Measurements from ENCODE around the gene FBL. TPM values are rescaled to one million over a fixed set of nuclear protein-coding genes. Genes with fewer than 3 reads are reported as not detected.
"Not testable (repeated sequence)": the region's sequence is repeated elsewhere in the genome, so short reads cannot be mapped to it uniquely, and the experiment has no call there.

The FBL gene
- total RNA-seq, 2 donors from 2014 or later: 52.7 to 103 TPM

- not testable (repeated sequence) for H3K4me3 ChIP-seq; ATAC-seq (ENCODE audit: insufficient number of reproducible peaks, low FRiP score, low read depth); H3K9me3 ChIP-seq; DNase-seq (ENCODE audit: low spot score); H3K4me1 ChIP-seq (ENCODE audit: control insufficient read depth in 1 of 2, low read depth in 2 of 2); H3K27ac ChIP-seq; H3K36me3 ChIP-seq; H3K27me3 ChIP-seq (replicated peaks; ENCODE audit: insufficient read depth)
Observed at GRCh38 chr19:39875401-39875864, 29.3 kb upstream of the FBL start.

GRCh38 chr19:39874404-39874803 is 28.2 kb upstream of the FBL start:
- no peaks in the 10 kb centered on the region for H3K36me3 ChIP-seq
- TF ChIP-seq CTCF (IDR thresholded peaks at IDR 0.05): no peak
- no peak overlapping the region for H3K4me3 ChIP-seq
- ATAC-seq (ENCODE audit: insufficient number of reproducible peaks, low FRiP score, low read depth): no peak
- H3K4me1 ChIP-seq (ENCODE audit: control insufficient read depth in 1 of 2, low read depth in 2 of 2): no peaks in the 10 kb centered on the region
- no peaks in the 10 kb centered on the region for H3K27me3 ChIP-seq (replicated peaks; ENCODE audit: insufficient read depth)
- H3K9me3 ChIP-seq: no peaks in the 10 kb centered on the region
- H3K27ac ChIP-seq: no peak overlapping the region
- DNase-seq (ENCODE audit: low spot score): no peak

- no peak overlapping the region for H3K27ac ChIP-seq
- TF ChIP-seq CTCF (IDR thresholded peaks at IDR 0.05): no peak
- DNase-seq (ENCODE audit: low spot score) (no peak), ATAC-seq (ENCODE audit: insufficient number of reproducible peaks, low FRiP score, low read depth) (no peak)
- H3K9me3 ChIP-seq: no peaks in the 10 kb centered on the region
- H3K4me1 ChIP-seq (ENCODE audit: control insufficient read depth in 1 of 2, low read depth in 2 of 2): no peaks in the 10 kb centered on the region
- H3K36me3 ChIP-seq: no peaks in the 10 kb centered on the region
- no peak overlapping the region for H3K4me3 ChIP-seq
- H3K27me3 ChIP-seq (replicated peaks; ENCODE audit: insufficient read depth): no peaks in the 10 kb centered on the region
Observed at GRCh38 chr19:39873385-39873784, 27.2 kb upstream of the FBL start.

GRCh38 chr19:39871886-39872866 is 26.0 kb upstream of the FBL start:
- Histone ChIP-seq H3K4me1 (ENCODE audit: control insufficient read depth in 1 of 2, low read depth in 2 of 2) (no peaks in the 10 kb centered on the region), H3K36me3 (no peaks in the 10 kb centered on the region), H3K9me3 (no peaks in the 10 kb centered on the region), H3K27ac (no peak overlapping the region), H3K4me3 (no peak overlapping the region), H3K27me3 (replicated peaks; ENCODE audit: insufficient read depth) (no peaks in the 10 kb centered on the region)
- TF ChIP-seq CTCF (IDR thresholded peaks at IDR 0.05): no peak
- ATAC-seq (ENCODE audit: insufficient number of reproducible peaks, low FRiP score, low read depth): no peak
- DNase-seq (ENCODE audit: low spot score): no peak

GRCh38 chr19:39871362-39871761 is 25.2 kb upstream of the FBL start:
- no peak for DNase-seq (ENCODE audit: low spot score)
- no peak overlapping the region for H3K4me3 ChIP-seq
- no peaks in the 10 kb centered on the region for H3K4me1 ChIP-seq (ENCODE audit: control insufficient read depth in 1 of 2, low read depth in 2 of 2)
- H3K27me3 ChIP-seq (replicated peaks; ENCODE audit: insufficient read depth): no peaks in the 10 kb centered on the region
- H3K27ac ChIP-seq: no peak overlapping the region
- no peaks in the 10 kb centered on the region for H3K36me3 ChIP-seq
- no peaks in the 10 kb centered on the region for H3K9me3 ChIP-seq
- TF ChIP-seq CTCF (IDR thresholded peaks at IDR 0.05): no peak
- ATAC-seq (ENCODE audit: insufficient number of reproducible peaks, low FRiP score, low read depth): no peak
